ENCODE data around the gene DUSP12.

DUSP12 gene

DNA sequence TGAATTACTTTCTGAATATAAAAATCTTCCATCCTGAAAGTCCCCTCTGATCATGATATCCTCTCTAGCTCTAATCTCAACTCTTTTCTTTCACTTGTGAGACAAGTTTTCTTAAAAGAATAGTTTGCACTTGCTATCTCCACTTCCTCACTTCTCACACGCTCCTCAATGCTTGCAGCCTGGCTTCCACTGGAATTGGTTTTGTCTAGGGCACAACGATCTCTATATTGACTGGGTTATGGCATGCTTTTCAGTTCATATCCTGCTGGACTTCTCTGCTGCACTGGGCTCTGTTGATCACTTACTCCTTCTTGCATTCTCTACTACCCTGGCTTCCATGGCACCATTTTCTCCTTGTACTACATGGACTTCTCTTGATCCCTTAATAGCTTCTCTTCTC, 42.1 kb upstream of the DUSP12 start:
- TF ChIP-seq FOXP2 (optimal IDR thresholded peaks at IDR 0.05; ENCODE audit: borderline replicate concordance, extremely low read depth, extremely low read length, insufficient read depth): no peak
- TF ChIP-seq, protein P1, sequence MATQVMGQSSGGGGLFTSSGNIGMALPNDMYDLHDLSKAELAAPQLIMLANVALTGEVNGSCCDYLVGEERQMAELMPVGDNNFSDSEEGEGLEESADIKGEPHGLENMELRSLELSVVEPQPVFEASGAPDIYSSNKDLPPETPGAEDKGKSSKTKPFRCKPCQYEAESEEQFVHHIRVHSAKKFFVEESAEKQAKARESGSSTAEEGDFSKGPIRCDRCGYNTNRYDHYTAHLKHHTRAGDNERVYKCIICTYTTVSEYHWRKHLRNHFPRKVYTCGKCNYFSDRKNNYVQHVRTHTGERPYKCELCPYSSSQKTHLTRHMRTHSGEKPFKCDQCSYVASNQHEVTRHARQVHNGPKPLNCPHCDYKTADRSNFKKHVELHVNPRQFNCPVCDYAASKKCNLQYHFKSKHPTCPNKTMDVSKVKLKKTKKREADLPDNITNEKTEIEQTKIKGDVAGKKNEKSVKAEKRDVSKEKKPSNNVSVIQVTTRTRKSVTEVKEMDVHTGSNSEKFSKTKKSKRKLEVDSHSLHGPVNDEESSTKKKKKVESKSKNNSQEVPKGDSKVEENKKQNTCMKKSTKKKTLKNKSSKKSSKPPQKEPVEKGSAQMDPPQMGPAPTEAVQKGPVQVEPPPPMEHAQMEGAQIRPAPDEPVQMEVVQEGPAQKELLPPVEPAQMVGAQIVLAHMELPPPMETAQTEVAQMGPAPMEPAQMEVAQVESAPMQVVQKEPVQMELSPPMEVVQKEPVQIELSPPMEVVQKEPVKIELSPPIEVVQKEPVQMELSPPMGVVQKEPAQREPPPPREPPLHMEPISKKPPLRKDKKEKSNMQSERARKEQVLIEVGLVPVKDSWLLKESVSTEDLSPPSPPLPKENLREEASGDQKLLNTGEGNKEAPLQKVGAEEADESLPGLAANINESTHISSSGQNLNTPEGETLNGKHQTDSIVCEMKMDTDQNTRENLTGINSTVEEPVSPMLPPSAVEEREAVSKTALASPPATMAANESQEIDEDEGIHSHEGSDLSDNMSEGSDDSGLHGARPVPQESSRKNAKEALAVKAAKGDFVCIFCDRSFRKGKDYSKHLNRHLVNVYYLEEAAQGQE (IDR thresholded peaks at IDR 0.05; ENCODE audit: insufficient read depth in 1 of 2, low read depth in 2 of 2, low read length in 2 of 2): no peak
- no peak for TF ChIP-seq TAF1 (IDR thresholded peaks at IDR 0.05; ENCODE audit: borderline replicate concordance, insufficient read depth, low read length)
- TF ChIP-seq SIN3A (IDR thresholded peaks at IDR 0.05; ENCODE audit: borderline replicate concordance, insufficient read depth, low read length): no peak
- TF ChIP-seq POLR2AphosphoS5 (IDR thresholded peaks at IDR 0.05; ENCODE audit: low read depth, low read length): no peak

DNA sequence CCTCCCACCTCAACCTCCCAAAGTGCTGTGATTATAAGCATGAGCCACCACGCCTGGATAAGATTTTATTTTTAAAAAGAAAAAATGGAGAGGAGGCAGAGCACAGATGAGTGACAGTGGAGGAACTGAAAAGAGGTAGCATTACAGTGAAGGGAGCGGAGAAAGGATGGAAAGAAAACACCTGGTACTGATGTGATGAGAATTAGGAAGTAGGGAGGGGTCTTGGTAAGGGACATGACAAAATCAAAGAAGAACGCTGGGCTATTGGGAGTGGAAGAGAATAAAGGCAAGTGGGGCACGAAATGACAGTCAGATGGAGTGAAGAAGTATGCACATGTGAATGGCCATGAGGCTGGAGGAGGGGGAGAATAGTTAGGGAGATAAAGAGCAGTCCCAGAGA, 40.2 kb upstream of the DUSP12 start:
- TF ChIP-seq SIN3A (IDR thresholded peaks at IDR 0.05; ENCODE audit: borderline replicate concordance, insufficient read depth, low read length): no peak
- no peak for TF ChIP-seq POLR2AphosphoS5 (IDR thresholded peaks at IDR 0.05; ENCODE audit: low read depth, low read length)
- no peak for TF ChIP-seq TAF1 (IDR thresholded peaks at IDR 0.05; ENCODE audit: borderline replicate concordance, insufficient read depth, low read length)
- no peak for TF ChIP-seq FOXP2 (optimal IDR thresholded peaks at IDR 0.05; ENCODE audit: borderline replicate concordance, extremely low read depth, extremely low read length, insufficient read depth)
- TF ChIP-seq, protein P1 (IDR thresholded peaks at IDR 0.05; ENCODE audit: insufficient read depth in 1 of 2, low read depth in 2 of 2, low read length in 2 of 2): no peak

DNA sequence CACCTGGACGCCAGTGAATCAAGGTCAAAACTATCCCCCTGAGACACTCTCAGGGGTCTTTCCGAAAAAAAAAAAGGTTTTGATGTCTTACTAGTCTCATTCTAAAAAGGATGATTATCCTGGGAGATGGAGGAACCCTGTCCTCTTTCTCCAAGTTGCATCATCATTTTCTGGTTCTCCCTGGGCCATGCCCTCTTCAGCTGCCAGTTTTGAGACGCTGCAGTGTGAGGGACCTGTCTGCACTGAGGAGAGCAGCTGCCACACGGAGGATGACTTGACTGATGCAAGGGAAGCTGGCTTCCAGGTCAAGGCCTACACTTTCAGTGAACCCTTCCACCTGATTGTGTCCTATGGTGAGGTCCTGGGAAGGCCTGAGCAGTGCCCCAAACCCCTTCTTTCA, 39.0 kb upstream of the DUSP12 start:
- TF ChIP-seq FOXP2 (optimal IDR thresholded peaks at IDR 0.05; ENCODE audit: borderline replicate concordance, extremely low read depth, extremely low read length, insufficient read depth): no peak
- TF ChIP-seq POLR2AphosphoS5 (IDR thresholded peaks at IDR 0.05; ENCODE audit: low read depth, low read length): no peak
- TF ChIP-seq SIN3A (IDR thresholded peaks at IDR 0.05; ENCODE audit: borderline replicate concordance, insufficient read depth, low read length): no peak
- TF ChIP-seq, protein P1 (IDR thresholded peaks at IDR 0.05; ENCODE audit: insufficient read depth in 1 of 2, low read depth in 2 of 2, low read length in 2 of 2): no peak
- no peak for TF ChIP-seq TAF1 (IDR thresholded peaks at IDR 0.05; ENCODE audit: borderline replicate concordance, insufficient read depth, low read length)

DNA sequence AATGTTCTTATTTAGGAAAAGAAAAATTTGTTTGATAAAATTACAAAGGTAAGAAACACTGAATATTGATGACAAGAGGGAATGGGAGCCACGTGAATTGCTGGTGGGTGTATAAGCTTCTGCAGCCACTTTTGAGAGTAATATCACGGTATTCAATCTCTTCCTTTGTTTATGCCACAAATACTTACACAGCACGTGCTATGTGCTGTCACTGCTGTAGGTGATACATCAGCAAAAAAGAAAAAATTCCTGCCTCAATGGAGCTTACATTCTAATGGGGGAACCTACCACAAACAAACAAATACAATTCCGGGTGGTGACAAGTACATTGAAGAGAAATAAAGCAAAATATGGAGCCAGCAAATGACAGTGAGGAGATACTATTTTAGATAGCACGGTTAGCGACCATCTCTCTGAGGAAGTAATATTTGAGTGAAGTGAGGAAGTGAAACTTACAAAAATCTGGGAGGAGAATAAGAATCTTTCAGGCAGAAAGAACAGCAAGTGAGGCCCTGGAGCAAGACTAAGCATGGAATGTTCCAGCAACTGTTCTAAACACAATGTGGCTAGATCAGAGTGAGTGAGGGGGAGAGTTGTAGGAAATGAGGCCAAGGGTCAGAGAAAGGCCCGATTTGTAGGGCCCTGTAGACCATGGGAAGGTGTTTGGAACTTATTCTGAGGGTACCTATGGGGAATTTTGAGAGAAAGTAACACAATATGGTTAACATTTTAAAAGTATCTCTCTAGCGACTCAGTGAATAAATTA, 30.8 kb upstream of the DUSP12 start:
- no peak for TF ChIP-seq FOXP2 (optimal IDR thresholded peaks at IDR 0.05; ENCODE audit: borderline replicate concordance, extremely low read depth, extremely low read length, insufficient read depth)
- no peak for TF ChIP-seq POLR2AphosphoS5 (IDR thresholded peaks at IDR 0.05; ENCODE audit: low read depth, low read length)
- no peak for TF ChIP-seq SIN3A (IDR thresholded peaks at IDR 0.05; ENCODE audit: borderline replicate concordance, insufficient read depth, low read length)
- no peak for TF ChIP-seq TAF1 (IDR thresholded peaks at IDR 0.05; ENCODE audit: borderline replicate concordance, insufficient read depth, low read length)
- TF ChIP-seq, protein P1 (IDR thresholded peaks at IDR 0.05; ENCODE audit: insufficient read depth in 1 of 2, low read depth in 2 of 2, low read length in 2 of 2): no peak

Measured in PFSK-1 (cell line).